ENCODE results near the gene OR52N2.

OR52N2 gene

DNA sequence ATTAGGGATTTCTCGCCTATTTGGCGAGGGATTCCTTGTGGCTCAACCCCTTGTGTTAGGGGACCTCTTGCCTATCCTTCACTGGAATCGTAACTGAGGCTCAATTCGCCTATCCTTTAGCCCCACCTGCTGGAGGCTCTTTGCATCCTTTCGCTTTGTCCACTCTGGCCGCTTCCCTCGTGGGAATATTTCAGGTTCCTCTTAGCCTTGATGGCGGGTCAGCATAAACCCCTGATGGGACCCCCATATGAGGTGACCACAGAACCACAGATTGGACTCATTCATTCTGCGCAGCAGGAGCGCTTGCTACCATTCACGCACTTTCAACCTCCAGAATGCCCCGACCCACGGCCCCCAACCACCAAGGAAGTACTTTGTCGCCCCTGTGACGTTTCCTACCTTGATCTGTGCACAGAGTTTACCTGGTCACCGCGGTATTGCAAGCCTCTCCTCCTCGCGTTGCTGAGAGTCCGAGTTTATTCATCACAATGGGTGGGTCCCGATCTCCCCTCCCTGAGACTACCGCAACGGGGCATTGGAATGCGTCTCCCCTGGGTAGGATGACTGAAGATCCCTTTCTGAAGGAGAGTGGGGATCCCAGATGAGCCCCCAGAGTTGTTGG lies at the start of gene OR52N2:
Gene OR52N2 (plus strand): TSS at position 425 of the 622 bp plus-strand sequence. CDS start 11,412 bp downstream, outside the sequence.
- DNase-seq: peak; percentile 75

DNA sequence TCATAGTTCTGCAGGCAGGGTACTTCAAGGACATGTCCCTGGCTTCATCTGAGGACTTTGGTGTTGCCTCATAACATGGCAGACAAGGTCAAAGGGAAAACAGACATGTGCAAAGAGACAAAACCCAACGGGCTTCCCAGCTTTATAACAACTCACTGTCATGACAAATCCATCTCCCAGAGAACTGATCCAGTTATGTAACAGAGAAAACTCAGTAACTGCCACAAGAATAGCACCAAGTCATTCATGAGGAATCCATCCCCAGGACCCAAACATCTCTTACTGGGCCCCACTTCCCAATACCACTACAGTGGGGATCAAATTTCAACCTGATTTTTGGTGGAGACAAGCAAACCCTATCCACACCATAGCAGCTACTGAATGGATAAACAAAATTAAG lies 41.7 kb upstream of the OR52N2 start:
- DNase-seq: no peak

DNA sequence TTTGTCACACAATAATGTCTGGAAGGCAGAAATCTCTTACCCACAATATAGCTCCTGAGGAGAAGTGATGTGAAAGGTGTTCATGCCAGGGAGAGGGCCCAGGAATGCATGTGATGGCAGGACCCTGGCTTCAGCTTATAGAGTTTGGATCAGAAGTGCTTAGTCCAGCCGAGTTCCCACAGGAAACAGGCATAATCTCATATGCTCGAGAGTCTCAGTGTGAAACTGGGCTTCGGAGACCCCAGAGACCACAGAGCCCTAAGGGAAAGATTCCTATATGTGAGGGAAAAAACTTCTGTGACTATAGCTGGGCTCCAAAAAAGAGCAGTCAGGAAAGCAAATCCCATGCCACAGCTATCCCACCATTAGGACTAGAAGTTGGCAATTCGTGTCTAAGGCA lies 25.5 kb upstream of the OR52N2 start, which contains the start of gene OR52N5:
Gene OR52N5 (minus strand): TSS at position 101 of the 400 bp plus-strand sequence. CDS start 4,721 bp downstream, outside the sequence.
- DNase-seq: no peak

DNA sequence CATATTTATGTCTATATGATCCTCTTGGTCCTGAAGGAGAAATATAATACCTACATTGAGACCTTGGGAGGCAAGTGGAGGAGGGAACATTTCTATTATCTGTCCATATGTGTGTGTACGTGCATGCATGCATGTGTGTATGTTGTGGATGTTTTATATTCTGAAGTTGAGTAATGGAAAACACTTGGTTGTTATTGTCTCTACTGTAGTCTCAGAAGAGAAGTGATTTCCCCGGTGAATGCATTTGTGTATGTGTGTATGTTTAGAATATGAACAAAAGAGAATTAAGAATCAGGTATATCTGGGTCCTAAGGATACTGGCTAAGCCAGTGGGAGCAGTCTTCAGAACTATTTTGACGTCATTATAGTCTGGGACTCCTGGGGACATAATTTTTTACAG lies 17.6 kb upstream of the OR52N2 start, which contains the start of gene OR52N1:
Gene OR52N1 (minus strand): TSS at position 101 of the 400 bp plus-strand sequence. CDS start 2,449 bp downstream, outside the sequence.
- no peak for DNase-seq

DNA sequence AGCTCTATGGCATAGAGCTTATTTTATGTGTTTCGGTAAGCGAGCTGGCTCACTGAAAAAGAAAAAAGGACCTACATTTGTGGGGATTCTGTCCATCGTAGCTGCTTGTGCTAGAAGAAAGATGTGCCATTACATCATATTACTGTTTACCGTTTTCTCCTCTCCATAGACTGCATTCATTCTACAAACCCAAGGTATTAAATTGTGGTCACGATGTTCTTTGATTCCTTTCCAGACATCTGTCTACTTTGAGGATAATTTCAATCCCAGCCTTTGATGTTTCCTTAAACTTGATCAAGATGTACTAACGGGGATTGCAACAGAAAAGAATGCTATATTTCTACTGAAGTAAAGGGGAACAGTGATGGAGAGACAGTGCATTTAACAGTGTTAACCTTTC lies 12.2 kb upstream of the OR52N2 start:
- no peak for DNase-seq

DNA sequence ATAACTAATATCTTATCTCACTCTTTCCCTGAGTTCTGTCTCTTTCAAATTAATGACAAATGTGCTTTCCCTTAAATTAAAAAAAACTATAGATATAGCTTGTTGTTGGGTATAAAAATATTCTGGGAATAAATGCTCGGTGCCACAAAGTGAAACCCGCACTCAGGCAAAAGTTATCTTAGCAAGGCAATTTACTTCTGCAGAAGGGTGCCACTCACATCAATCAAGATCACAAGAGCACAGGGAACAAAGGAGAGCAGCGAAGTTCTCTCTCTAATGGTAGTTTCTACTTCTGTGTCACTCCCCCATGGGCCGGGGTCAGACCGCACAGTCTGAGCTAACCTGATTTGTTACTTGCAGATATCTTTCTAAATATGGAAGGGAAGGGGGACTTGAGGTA lies 4.7 kb upstream of the OR52N2 start:
- no peak for DNase-seq

DNA sequence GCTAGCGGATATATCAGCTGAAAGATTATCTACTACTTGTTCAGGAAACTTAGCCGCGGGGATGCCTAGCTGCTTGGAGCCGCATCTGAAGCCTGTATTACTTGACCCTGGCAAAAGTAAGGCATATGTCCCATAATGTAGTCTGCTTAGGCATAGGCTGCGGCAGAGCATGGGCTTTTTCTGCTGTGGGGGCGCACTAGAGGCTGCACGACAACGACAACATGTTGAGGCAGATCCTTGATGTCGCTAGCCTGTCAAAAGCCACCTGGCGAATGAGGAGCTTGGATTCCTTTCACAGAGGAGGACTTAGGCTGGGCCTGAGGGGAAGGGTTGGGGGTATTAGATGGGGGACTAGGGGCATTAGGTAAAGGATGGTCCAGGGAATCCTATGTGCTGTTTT lies 1.1 kb upstream of the OR52N2 start:
- no peak for DNase-seq

DNA sequence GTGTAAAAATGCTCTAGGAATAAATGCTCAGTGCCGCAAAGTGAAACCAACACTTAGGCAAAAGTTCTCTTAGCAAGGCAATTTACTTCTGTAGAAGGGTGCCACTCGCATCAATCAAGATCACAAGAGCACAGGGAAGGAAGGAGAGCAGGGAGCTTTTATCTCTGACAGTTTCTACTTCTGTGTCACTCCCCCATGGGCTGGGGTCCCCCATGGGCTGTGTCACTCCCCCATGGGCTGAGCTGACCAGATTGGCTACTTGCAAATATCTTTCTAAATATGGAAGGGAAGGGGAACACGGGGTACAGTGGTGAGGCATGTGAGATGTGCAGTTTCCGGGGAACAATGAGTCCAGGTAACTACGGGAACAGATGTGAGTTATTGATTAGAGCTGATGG lies 397 bp downstream of the OR52N2 start:
- no peak for DNase-seq

DNA sequence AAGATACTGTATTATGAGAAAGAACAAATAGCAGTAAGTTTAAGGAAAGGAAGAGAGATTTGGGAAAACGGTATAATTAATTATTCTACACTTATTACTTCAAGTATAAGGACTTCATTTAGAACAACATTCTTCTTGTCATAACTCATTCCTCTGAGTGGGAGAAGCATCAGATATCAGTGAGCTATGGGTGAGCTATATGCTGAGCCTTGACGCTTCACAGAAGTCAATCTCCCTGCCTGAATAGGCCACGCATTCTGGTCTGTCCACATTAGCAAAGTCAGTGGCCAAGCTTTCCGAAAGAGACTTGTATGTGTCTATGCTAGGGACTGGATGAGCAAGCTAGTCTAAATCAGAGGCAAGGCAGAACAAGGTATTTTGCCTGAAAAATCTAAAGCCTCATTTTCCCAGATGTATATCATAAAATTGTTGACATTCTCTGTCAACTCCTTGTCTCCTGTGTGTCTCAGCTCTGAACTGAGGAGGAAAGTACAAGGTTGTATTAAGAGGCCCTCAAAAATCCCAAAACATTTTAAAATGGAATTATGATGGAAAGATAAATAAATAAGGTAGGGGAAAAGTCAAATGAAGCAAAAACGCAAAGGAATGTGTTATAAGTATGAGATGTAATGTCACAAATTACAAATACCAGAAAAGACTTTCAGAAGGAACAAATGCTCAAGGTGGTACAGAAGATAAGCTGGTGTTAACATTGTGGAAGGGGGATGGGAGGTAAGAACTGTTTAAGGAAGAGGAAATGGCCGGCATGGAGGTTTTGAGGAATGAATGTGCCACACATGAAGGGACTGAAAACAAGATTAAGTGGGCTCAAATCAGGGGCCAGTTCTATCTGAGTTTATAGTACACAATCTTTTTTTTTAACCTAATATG lies 1.4 kb downstream of the OR52N2 start:
- DNase-seq: no peak

DNA sequence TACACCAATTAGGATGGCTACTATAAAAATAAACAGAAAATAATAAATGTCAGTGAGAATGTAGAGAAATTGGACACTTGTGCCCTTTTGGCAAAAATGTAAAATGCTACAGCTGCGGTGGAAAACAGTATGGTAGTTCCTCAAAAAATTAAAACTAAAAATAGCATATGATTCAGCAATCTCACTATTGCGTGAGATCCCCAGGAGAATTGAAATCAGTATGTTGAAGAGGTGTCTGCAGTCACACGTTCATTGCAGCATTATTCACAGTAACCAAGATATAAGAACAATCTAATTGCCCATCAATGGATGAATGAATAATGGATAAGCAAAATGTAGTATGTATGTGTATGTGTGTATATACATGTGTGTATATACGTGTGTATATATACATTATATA lies 6.8 kb downstream of the OR52N2 start:
- no peak for DNase-seq

DNA sequence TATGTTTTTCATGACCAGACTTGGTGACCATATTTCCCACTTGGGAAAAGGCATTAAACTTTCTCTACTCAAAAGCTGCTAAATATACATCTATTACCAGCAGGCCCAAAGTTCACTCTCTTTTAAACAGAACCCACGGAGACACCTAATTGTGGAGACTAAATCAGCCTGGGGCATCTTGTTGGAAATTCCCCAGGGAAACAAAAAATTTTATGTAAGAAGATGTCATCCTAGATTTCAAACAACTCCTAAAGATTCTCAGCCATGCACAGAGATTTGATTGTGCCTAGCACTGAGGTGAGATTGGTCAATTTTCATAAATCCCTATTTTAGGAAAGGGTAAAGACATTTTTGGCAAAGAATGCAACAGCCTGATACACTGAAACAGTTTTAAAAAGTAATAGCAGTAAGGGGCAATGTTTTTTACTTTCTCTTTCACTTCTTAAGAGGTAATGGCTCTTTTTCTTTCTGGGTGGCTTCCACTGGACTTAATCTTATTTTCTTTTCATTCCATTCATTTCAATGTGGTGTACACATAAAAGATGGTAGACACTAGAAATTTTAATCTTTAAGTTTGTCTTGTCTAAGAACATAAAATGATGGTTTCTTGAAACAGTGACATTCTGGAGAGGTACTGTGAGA lies 9.6 kb downstream of the OR52N2 start:
- no peak for DNase-seq

DNA sequence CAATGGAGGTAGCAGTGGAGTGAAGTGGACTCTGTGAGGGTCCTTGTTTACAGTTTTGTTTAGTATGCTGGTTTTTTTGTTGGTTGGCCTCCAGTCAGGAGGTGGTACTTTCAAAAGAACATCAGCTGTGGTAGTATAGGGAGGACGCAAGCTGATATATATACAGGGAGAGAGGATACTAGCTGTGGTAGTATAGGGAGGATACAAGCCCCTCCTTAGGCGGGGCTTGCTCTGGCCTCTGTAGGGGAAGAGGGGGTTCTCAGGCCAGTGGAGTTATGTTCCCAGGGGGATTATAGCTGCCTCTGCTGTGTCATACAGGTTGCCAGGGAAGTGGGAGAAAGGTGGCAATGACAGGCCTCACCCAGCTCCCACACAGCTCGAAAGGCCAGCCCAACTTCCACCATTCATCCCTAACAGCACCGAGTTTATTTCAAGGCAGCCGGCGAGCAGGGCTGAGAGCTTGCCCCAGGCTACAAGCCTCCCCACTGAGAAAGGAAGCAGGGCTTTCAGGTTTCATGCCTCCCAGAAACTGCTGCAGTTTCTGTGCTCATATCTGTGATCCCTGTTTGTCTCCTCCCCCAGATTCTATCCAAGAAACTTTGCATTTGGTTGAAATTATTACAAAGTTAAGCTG lies 22.6 kb downstream of the OR52N2 start:
- no peak for DNase-seq

DNA sequence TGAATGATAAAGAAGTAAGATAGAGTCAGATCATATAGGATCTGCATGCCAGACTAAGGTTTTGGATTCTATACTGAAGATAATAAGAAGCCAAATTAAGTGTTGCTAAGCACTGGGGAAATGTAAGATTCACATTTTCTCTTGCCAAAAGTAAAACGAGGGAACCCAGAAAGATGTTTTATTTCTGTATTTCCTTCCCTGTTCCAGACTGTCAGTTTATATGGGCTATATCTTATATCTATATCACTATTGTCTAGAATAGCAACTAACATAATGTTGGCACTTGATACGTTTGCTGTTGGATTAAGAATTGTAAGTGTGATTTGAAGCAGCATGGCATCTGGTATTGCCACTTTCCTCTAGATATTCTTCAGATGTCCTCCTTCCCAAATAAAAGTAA lies 24.7 kb downstream of the OR52N2 start:
- DNase-seq: no peak

DNA sequence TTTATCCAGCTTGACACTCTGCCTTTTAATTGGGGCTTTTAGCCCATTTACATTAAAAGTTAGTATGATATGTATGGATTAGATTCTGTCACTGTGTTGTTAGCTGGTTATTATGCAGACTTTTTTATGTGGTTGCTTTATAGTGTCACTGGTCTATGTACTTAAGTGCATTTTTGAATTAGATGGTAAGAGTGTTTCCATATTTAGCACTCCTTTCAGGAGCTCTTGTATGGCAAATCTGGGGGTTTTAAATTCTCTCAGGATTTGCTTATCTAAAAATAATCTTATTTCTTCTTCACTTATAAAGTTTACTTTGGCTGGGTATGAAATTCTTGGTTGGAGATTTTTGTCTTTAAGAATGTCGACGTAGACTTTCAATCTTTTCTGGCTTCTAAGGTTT lies 29.0 kb downstream of the OR52N2 start:
- no peak for DNase-seq

DNA sequence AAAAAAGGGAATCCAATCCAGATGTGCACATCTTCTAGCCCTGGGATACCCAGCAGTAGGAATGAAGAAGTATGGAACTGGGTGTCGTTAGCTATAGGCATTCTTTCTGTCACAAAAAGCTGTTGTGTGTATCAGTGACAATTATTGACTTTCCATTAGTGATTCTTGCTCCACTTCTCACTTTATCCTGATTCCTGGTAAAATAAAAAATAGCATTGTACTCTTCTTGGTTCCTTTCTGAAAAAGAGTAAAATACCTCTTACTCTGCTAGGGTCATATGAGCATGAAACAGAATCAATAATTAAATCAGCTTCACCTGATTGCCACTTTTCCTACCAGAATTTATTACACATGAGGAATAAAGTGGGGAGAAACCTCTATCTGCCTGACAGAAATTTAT lies 33.1 kb downstream of the OR52N2 start, which contains the start of gene OR52E6:
Gene OR52E6 (minus strand): TSS at position 101 of the 400 bp plus-strand sequence. CDS start 0 bp downstream, at position 101.
- DNase-seq: no peak

DNA sequence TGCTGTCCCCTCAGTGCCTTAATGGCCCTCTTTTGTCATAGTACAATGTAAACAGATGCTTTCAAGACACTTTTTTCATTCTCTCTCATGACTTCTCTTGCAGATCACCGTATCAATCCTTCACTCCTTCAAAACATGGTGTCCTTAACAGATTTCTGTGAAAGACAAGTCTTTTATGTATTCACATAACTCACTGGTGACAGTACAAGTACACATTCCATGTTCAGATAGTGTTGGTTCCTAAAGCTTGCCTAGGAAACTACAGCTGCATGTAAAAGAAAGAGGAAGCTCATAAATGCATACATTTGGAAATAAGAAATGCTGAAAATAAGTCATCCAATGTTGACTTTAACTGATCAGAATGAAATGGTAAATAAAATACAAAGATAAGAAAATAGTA lies 38.0 kb downstream of the OR52N2 start:
- DNase-seq: no peak

DNA sequence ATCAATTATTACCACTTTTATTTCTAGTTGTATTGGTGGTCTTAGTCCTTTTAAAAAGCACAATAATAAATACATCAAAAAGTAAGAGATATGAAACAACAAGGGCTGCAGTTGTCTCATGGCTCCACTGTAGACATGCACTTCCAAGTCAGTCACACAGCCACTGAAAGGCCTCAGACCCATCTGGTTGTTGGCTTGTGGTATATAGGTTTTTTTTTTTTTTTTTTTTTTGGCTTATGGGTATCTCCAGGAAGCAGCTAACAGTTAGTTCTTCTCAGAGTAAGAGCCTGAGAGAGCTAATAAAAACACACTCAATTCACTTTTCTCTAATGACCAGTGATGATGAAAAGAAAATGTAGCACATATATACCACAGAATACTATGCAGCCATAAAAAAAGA lies 39.0 kb downstream of the OR52N2 start:
- DNase-seq: no peak

DNA sequence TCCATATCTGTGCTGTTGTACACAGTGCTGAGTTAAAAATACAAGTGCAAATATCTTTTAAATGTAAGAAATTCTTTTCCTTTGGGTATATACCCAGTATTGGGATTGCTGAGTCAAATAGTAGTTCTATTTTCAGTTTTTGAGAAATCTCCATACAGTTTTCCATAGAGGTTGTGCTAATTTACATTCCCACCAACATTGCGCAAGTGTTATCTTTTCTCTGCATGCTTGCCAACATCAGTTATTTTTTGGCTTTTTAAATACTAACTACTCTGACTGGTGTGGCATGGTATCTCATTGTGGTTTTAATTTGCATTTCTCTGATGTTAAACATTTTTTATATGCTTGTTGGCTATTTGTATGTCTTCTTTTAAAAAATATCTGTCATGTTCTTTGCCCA lies 42.3 kb downstream of the OR52N2 start:
- DNase-seq: no peak

DNA sequence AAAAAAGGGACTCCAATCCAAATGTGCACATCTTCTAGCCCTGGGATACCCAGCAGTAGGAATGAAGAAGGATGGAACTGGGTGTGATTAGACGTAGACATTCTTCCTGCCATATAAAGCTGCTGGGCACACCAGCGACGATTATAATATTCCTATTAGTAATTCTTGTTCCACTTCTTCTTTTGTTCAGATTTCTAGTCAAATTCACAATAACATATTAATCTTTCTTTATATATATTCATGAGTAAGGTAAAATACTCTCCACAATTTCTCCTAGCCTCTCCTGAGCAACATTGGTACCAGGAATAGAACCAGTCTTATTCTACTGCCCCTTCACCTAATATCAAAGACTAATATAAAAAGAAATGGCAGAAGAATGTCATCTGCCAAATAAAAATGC lies 48.9 kb downstream of the OR52N2 start, which contains the start of gene OR52E8:
Gene OR52E8 (minus strand): TSS at position 101 of the 400 bp plus-strand sequence. CDS start 0 bp downstream, at position 101.
- no peak for DNase-seq

DNA sequence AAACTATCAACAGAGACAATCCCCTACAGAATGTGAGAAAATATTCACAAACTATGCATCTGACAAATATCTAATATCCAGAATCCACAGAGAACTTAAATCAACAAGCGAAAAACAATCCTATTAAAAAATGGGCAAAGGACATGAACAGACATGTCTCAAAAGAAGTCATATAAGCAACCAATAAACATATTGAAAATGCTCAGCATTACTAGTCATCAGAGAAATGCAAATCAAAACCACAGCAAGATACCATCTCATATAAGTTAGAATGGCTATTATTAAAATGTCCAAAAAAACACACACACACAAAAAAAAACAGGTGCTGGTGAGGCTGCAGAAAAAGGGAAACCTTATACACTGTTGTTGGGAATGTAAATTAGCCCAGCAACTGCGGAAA lies 57.1 kb downstream of the OR52N2 start:
- DNase-seq: no peak

Measured in stimulated activated CD4-positive, alpha-beta T cell treated with anti-CD3 and anti-CD28 coated beads, Interleukin-4, amount 100 ng/mL, for 24 hours (primary cell).